Measurements from ENCODE around the gene SPATA20. TPM values are rescaled to one million over a fixed set of nuclear protein-coding genes. Genes with fewer than 3 reads are reported as not detected.

Gene SPATA20
- total and polyA plus RNA-seq, 2 of the 13 experiments (the other 11 are each of a cell fraction or from before 2014, with no cell fraction given), result 36.1 to 64.8 TPM

- no peak; the same call in 1 of the 2 replicates for TF ChIP-seq KIAA2018 (CRISPR knock-in tag; IDR thresholded peaks at IDR 0.05; ENCODE audit: borderline replicate concordance)
- peak; percentile 73; the same call in 1 of the 2 replicates for TF ChIP-seq ZBTB43 (CRISPR knock-in tag; conservative IDR thresholded peaks at IDR 0.05)
- TF ChIP-seq ZNF496 (CRISPR knock-in tag; IDR thresholded peaks at IDR 0.05; ENCODE audit: insufficient replicate concordance), result no peak
- peak; percentile 92 for TF ChIP-seq TAF1 (CRISPR knock-in tag; IDR thresholded peaks at IDR 0.05)
- no peak for TF ChIP-seq ZBTB20 (CRISPR knock-in tag; IDR thresholded peaks at IDR 0.05; ENCODE audit: borderline replicate concordance, low read depth)
- TF ChIP-seq JDP2 (CRISPR knock-in tag; IDR thresholded peaks at IDR 0.05; ENCODE audit: borderline replicate concordance), result 0 out of 2 replicates have a peak, but pooled peaks have one; percentile 19
- peak; percentile 47; the same call in 1 of the 2 replicates for TF ChIP-seq MTF2 (CRISPR knock-in tag; IDR thresholded peaks at IDR 0.05; ENCODE audit: borderline replicate concordance)
- TF ChIP-seq STAT5B (CRISPR knock-in tag; IDR thresholded peaks at IDR 0.05), result 0 out of 2 replicates have a peak, but pooled peaks have one; percentile 48
- peak; percentile 27; the same call in 1 of the 2 replicates for TF ChIP-seq ZNF576 (CRISPR knock-in tag; IDR thresholded peaks at IDR 0.05)
- no peak for TF ChIP-seq KLF13 (CRISPR knock-in tag; IDR thresholded peaks at IDR 0.05)
- peak; percentile 66; the same call in 1 of the 2 replicates for TF ChIP-seq TSC22D2 (CRISPR knock-in tag; IDR thresholded peaks at IDR 0.05; ENCODE audit: borderline replicate concordance)
- TF ChIP-seq BRD4 (CRISPR knock-in tag; IDR thresholded peaks at IDR 0.05), result no peak; the same call in 1 of the 2 replicates
- no peak for TF ChIP-seq ZNF354B (CRISPR knock-in tag; IDR thresholded peaks at IDR 0.05)
- peak; percentile 69; the same call in 1 of the 2 replicates for TF ChIP-seq MXD1 (CRISPR knock-in tag; IDR thresholded peaks at IDR 0.05)
- 0 out of 2 replicates have a peak, but pooled peaks have one; percentile 79 for TF ChIP-seq ZNF549 (CRISPR knock-in tag; IDR thresholded peaks at IDR 0.05)
- peak; percentile 22; the same call in 1 of the 2 replicates for TF ChIP-seq ARHGAP35 (CRISPR knock-in tag; IDR thresholded peaks at IDR 0.05; ENCODE audit: borderline replicate concordance)
- peak; percentile 86; the same call in 1 of the 2 replicates for TF ChIP-seq YEATS4 (CRISPR knock-in tag; IDR thresholded peaks at IDR 0.05; ENCODE audit: borderline replicate concordance)
Observed at GRCh38 chr17:50541716-50542688, 5.0 kb upstream of the SPATA20 start (continued).

Data from HepG2 (cell line).